ENCODE measurements around the gene PLIN3. TPM values are rescaled to one million over a fixed set of nuclear protein-coding genes. Genes with fewer than 3 reads are reported as not detected.

Gene PLIN3
- total and polyA plus RNA-seq, 2 experiments from 2014 or later: 38.0 to 59.9 TPM

Other genes with a start within 250 kb of the PLIN3 start
- 3.3 and 4.1 TPM in 2 replicates for gene TNFAIP8L1, start 228.2 kb downstream of the PLIN3 start, total RNA-seq (2014; rRNA removed; shearing (Covaris generic))
- gene TNFAIP8L1, start 228.2 kb downstream of the PLIN3 start, polyA plus RNA-seq (2016; fragmentation: Nextera tagmentation; extraction: Ambion mirVana): 2.7 and 3.2 TPM in 2 replicates
- 42.3 and 49.4 TPM in 2 replicates for gene MYDGF, start 197.3 kb downstream of the PLIN3 start, total RNA-seq (2014; rRNA removed; shearing (Covaris generic))
- 99.5 and 99.7 TPM in 2 replicates for gene MYDGF, start 197.3 kb downstream of the PLIN3 start, polyA plus RNA-seq (2016; fragmentation: Nextera tagmentation; extraction: Ambion mirVana)
- 30.8 and 49.2 TPM in 2 replicates for gene DPP9, start 143.8 kb downstream of the PLIN3 start, total RNA-seq (2014; rRNA removed; shearing (Covaris generic))
- 18.6 and 19.5 TPM in 2 replicates for gene DPP9, start 143.8 kb downstream of the PLIN3 start, polyA plus RNA-seq (2016; fragmentation: Nextera tagmentation; extraction: Ambion mirVana)
- 15.2 and 16.5 TPM in 2 replicates for gene FEM1A, start 75.9 kb downstream of the PLIN3 start, total RNA-seq (2014; rRNA removed; shearing (Covaris generic))
- gene FEM1A, start 75.9 kb downstream of the PLIN3 start, polyA plus RNA-seq (2016; fragmentation: Nextera tagmentation; extraction: Ambion mirVana): 0.87 and 0.97 TPM in 2 replicates
- 0.31 and 0.38 TPM in 2 replicates for gene TICAM1, start 36.0 kb downstream of the PLIN3 start, total RNA-seq (2014; rRNA removed; shearing (Covaris generic))
- gene TICAM1, start 36.0 kb downstream of the PLIN3 start, polyA plus RNA-seq (2016; fragmentation: Nextera tagmentation; extraction: Ambion mirVana): 0.32 and 0.38 TPM in 2 replicates
- gene ARRDC5, start 35.2 kb upstream of the PLIN3 start, total RNA-seq (2014; rRNA removed; shearing (Covaris generic)): not detected in 2 replicates
- gene ARRDC5, start 35.2 kb upstream of the PLIN3 start, polyA plus RNA-seq (2016; fragmentation: Nextera tagmentation; extraction: Ambion mirVana): not detected in 2 replicates
- gene UHRF1, start 41.8 kb upstream of the PLIN3 start, total RNA-seq (2014; rRNA removed; shearing (Covaris generic)): 40.9 and 45.7 TPM in 2 replicates
- 20.3 and 24.5 TPM in 2 replicates for gene UHRF1, start 41.8 kb upstream of the PLIN3 start, polyA plus RNA-seq (2016; fragmentation: Nextera tagmentation; extraction: Ambion mirVana)
- 27.6 and 35.7 TPM in 2 replicates for gene KDM4B, start 101.4 kb upstream of the PLIN3 start, total RNA-seq (2014; rRNA removed; shearing (Covaris generic))
- 8.7 and 9.1 TPM in 2 replicates for gene KDM4B, start 101.4 kb upstream of the PLIN3 start, polyA plus RNA-seq (2016; fragmentation: Nextera tagmentation; extraction: Ambion mirVana)

Data from GM23338 (cell line).